Middle frontal gyrus (tissue), 1 donor: ENCODE measurements around the gene DPP10.

Experiments
- DNase-seq: peaks from one replicate; pipeline ENCODE4 v3.0.0-alpha.2; 2015; ENCODE audit warnings: low spot score; ENCODE audit errors: extremely low spot score

DPP10 gene

GRCh38 chr2:115848192-115848591 is 1405.8 kb downstream of the DPP10 start:
- no peak for DNase-seq

- no peak for DNase-seq
These were observed 1424.6 kb downstream of the DPP10 start for GRCh38 chr2:115867024-115867423.

- peak; percentile 27 for DNase-seq
These were observed 1432.0 kb downstream of the DPP10 start for GRCh38 chr2:115874427-115874826.

DNA sequence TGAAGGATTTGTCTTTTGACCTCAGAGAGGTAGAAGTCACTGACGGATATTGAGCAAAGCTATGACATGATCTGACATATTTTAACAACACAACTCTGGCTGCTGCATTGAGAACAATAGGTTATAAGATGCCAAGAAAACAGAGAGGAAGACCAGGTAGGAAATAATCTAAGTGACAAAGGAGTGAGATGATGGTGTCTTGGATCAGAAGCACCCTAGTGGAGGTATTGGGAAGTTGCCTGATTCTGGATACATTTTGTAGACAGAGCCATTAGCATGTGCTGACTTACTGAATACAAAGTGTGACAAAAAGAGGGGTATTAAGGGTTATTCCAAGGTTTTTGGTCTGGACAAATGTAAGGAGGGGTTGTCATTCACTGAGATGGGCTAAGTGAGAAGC is 1438.1 kb downstream of the DPP10 start:
- no peak for DNase-seq

GRCh38 chr2:115887209-115887776 is 1444.9 kb downstream of the DPP10 start:
- DNase-seq: no peak
